Superior temporal gyrus (tissue), 1 donor: Measurements from ENCODE around the gene COL8A2.

Experiments
- DNase-seq: peaks from one replicate; pipeline ENCODE4 v3.0.0-alpha.2; 2016; ENCODE audit errors: extremely low spot score

COL8A2 gene

GRCh38 chr1:36091141-36091540 lies 33.9 kb downstream of the COL8A2 start:
- DNase-seq: no peak

GRCh38 chr1:36089393-36090121 lies 35.5 kb downstream of the COL8A2 start:
- DNase-seq: no peak

GRCh38 chr1:36088577-36089392 lies 36.2 kb downstream of the COL8A2 start, which contains the start of gene ADPRS:
Gene ADPRS, plus strand, starts transcription at chr1:36088892. Its CDS starts 13 bp downstream, at chr1:36088905.
- peak; percentile 89 for DNase-seq

- no peak for DNase-seq
Observed at GRCh38 chr1:36088265-36088576, 36.8 kb downstream of the COL8A2 start.

- DNase-seq: no peak
Observed at GRCh38 chr1:36087233-36088123, 37.5 kb downstream of the COL8A2 start.

- no peak for DNase-seq
Observed at GRCh38 chr1:36086529-36087232, 38.3 kb downstream of the COL8A2 start.

- no peak for DNase-seq
Observed at GRCh38 chr1:36085686-36086526, 39.1 kb downstream of the COL8A2 start.

- no peak for DNase-seq
Observed at GRCh38 chr1:36085126-36085525, 39.9 kb downstream of the COL8A2 start.

- DNase-seq: no peak
Observed at GRCh38 chr1:36084497-36085115, 40.4 kb downstream of the COL8A2 start.

GRCh38 chr1:36083635-36084496 lies 41.2 kb downstream of the COL8A2 start, which contains the start of gene TEKT2:
Gene TEKT2, plus strand, starts transcription at chr1:36084094. Its CDS starts 828 bp downstream, at chr1:36084922.
- DNase-seq: no peak

GRCh38 chr1:36083219-36083618 lies 41.8 kb downstream of the COL8A2 start:
- no peak for DNase-seq

- no peak for DNase-seq
Observed at GRCh38 chr1:36081926-36082485, 43.0 kb downstream of the COL8A2 start.

GRCh38 chr1:36080801-36081200 lies 44.2 kb downstream of the COL8A2 start:
- no peak for DNase-seq

GRCh38 chr1:36080236-36080635 lies 44.8 kb downstream of the COL8A2 start:
- DNase-seq: no peak

- no peak for DNase-seq
Observed at GRCh38 chr1:36076979-36077573, 47.9 kb downstream of the COL8A2 start.

GRCh38 chr1:36070349-36070748 lies 54.7 kb downstream of the COL8A2 start:
- no peak for DNase-seq

- DNase-seq: no peak
Observed at GRCh38 chr1:36068866-36069265, 56.2 kb downstream of the COL8A2 start.

- DNase-seq: peak; percentile 79
Observed at GRCh38 chr1:36067871-36068270, 57.2 kb downstream of the COL8A2 start.
